ENCODE results near the gene TPCN2.

TPCN2 gene

GRCh38 chr11:69119190-69119589 lies 70.5 kb downstream of the TPCN2 start:
- Histone ChIP-seq H3K27me3 (ENCODE audit: insufficient read depth, low read depth) (peaks cover 25% of the 10 kb centered on the region; the same call in 1 of the 2 replicates), H3K79me2 (ENCODE audit: insufficient read depth, low read depth) (no peaks in the 10 kb centered on the region), H3K4me1 (ENCODE audit: low read depth, poor library complexity, severe bottlenecking) (no peaks in the 10 kb centered on the region), H3K9ac (no peak overlapping the region), H3K36me3 (ENCODE audit: insufficient read depth) (no peaks in the 10 kb centered on the region), H3K4me2 (no peak overlapping the region), H3K27ac (no peak overlapping the region), H3K4me3 (IDR thresholded peaks at IDR 0.05; ENCODE audit: insufficient read depth, low read depth, low read length) (no peak overlapping the region), H4K20me1 (ENCODE audit: insufficient read depth) (no peaks in the 10 kb centered on the region), H2AFZ (ENCODE audit: low read depth) (no peak overlapping the region)
- no peak for TF ChIP-seq CTCF (conservative IDR thresholded peaks at IDR 0.05; ENCODE audit: low read depth, low read length)

- Histone ChIP-seq H3K36me3 (ENCODE audit: insufficient read depth) (no peaks in the 10 kb centered on the region), H3K4me3 (IDR thresholded peaks at IDR 0.05; ENCODE audit: insufficient read depth, low read depth, low read length) (no peak overlapping the region), H3K27ac (no peak overlapping the region), H3K4me1 (ENCODE audit: low read depth, poor library complexity, severe bottlenecking) (no peaks in the 10 kb centered on the region), H2AFZ (ENCODE audit: low read depth) (no peak overlapping the region), H3K27me3 (ENCODE audit: insufficient read depth, low read depth) (peaks cover 15% of the 10 kb centered on the region; the same call in 1 of the 2 replicates), H3K79me2 (ENCODE audit: insufficient read depth, low read depth) (no peaks in the 10 kb centered on the region), H4K20me1 (ENCODE audit: insufficient read depth) (no peaks in the 10 kb centered on the region), H3K4me2 (no peak overlapping the region), H3K9ac (no peak overlapping the region)
- no peak for TF ChIP-seq CTCF (conservative IDR thresholded peaks at IDR 0.05; ENCODE audit: low read depth, low read length)
Observed at GRCh38 chr11:69120096-69120875, 71.6 kb downstream of the TPCN2 start.

GRCh38 chr11:69121021-69121420 lies 72.3 kb downstream of the TPCN2 start:
- no peak overlapping the region for H3K4me2 ChIP-seq
- no peaks in the 10 kb centered on the region for H3K4me1 ChIP-seq (ENCODE audit: low read depth, poor library complexity, severe bottlenecking)
- H2AFZ ChIP-seq (ENCODE audit: low read depth) = no peak overlapping the region
- H4K20me1 ChIP-seq (ENCODE audit: insufficient read depth) = no peaks in the 10 kb centered on the region
- peaks cover 13% of the 10 kb centered on the region; the same call in 1 of the 2 replicates for H3K27me3 ChIP-seq (ENCODE audit: insufficient read depth, low read depth)
- H3K79me2 ChIP-seq (ENCODE audit: insufficient read depth, low read depth) = no peaks in the 10 kb centered on the region
- H3K27ac ChIP-seq = no peak overlapping the region
- H3K9ac ChIP-seq = no peak overlapping the region
- TF ChIP-seq CTCF (conservative IDR thresholded peaks at IDR 0.05; ENCODE audit: low read depth, low read length) = no peak
- no peaks in the 10 kb centered on the region for H3K36me3 ChIP-seq (ENCODE audit: insufficient read depth)
- H3K4me3 ChIP-seq (IDR thresholded peaks at IDR 0.05; ENCODE audit: insufficient read depth, low read depth, low read length) = no peak overlapping the region

- peaks cover 13% of the 10 kb centered on the region; the same call in 1 of the 2 replicates for H3K27me3 ChIP-seq (ENCODE audit: insufficient read depth, low read depth)
- no peak overlapping the region for H3K27ac ChIP-seq
- H3K4me2 ChIP-seq = no peak overlapping the region
- no peaks in the 10 kb centered on the region for H3K4me1 ChIP-seq (ENCODE audit: low read depth, poor library complexity, severe bottlenecking)
- no peak overlapping the region for H3K9ac ChIP-seq
- H3K79me2 ChIP-seq (ENCODE audit: insufficient read depth, low read depth) = no peaks in the 10 kb centered on the region
- H3K4me3 ChIP-seq (IDR thresholded peaks at IDR 0.05; ENCODE audit: insufficient read depth, low read depth, low read length) = no peak overlapping the region
- H4K20me1 ChIP-seq (ENCODE audit: insufficient read depth) = no peaks in the 10 kb centered on the region
- H2AFZ ChIP-seq (ENCODE audit: low read depth) = no peak overlapping the region
- no peaks in the 10 kb centered on the region for H3K36me3 ChIP-seq (ENCODE audit: insufficient read depth)
- no peak for TF ChIP-seq CTCF (conservative IDR thresholded peaks at IDR 0.05; ENCODE audit: low read depth, low read length)
Observed at GRCh38 chr11:69121621-69122325, 73.0 kb downstream of the TPCN2 start.

All from KMS-11 (cell line).